Measurements from ENCODE around the gene PAPSS2. TPM values are rescaled to one million over a fixed set of nuclear protein-coding genes. Genes with fewer than 3 reads are reported as not detected.
"Not testable (repeated sequence)": the region's sequence is repeated elsewhere in the genome, so short reads cannot be mapped to it uniquely, and the experiment has no call there.

The PAPSS2 gene
- total and polyA plus RNA-seq, 5 donors from 2014 or later, result 0.07 to 0.14 (median 0.08) TPM; not detected in 2

GRCh38 chr10:87619705-87620104 lies 40.0 kb upstream of the PAPSS2 start:
- Mint-ChIP-seq H3K4me3 (no peak overlapping the region), H3K27me3 (peaks cover 27% of the 10 kb centered on the region), H3K36me3 (no peaks in the 10 kb centered on the region), H3K9me3 (peaks cover 0 to 3% (median 0%) of the 10 kb centered on the region in 7 donors), H3K4me1 (no peaks in the 10 kb centered on the region), H3K27ac (no peak overlapping the region)
- no peak for DNase-seq
- H3K4me3 ChIP-seq (ENCODE audit: low read depth, low read length), result no peak overlapping the region
- no peaks in the 10 kb centered on the region for H3K36me3 ChIP-seq (ENCODE audit: control insufficient read depth, insufficient read depth, low read length)
- peaks cover 6% of the 10 kb centered on the region for H3K27me3 ChIP-seq (ENCODE audit: control insufficient read depth, insufficient read depth, low read length)
- no peaks in the 10 kb centered on the region for H3K9me3 ChIP-seq (ENCODE audit: control insufficient read depth in 2 of 2, low read length in 2 of 2)
- H3K27ac ChIP-seq (ENCODE audit: insufficient read depth, low read length, poor library complexity, severe bottlenecking), result no peak overlapping the region
- H3K4me1 ChIP-seq (ENCODE audit: control insufficient read depth, insufficient read depth, low read length, poor library complexity, severe bottlenecking), result no peaks in the 10 kb centered on the region
- no peak for ATAC-seq (ENCODE audit: low read depth in 2 of 2)

- H3K27ac Mint-ChIP-seq; DNase-seq; H3K27ac ChIP-seq (ENCODE audit: insufficient read depth, low read length, poor library complexity, severe bottlenecking); H3K4me1 Mint-ChIP-seq; H3K36me3 ChIP-seq (ENCODE audit: control insufficient read depth, insufficient read depth, low read length); H3K4me3 Mint-ChIP-seq; H3K4me3 ChIP-seq (ENCODE audit: low read depth, low read length); H3K9me3 Mint-ChIP-seq; H3K36me3 Mint-ChIP-seq; ATAC-seq (ENCODE audit: low read depth in 2 of 2); H3K9me3 ChIP-seq (ENCODE audit: control insufficient read depth in 2 of 2, low read length in 2 of 2); H3K4me1 ChIP-seq (ENCODE audit: control insufficient read depth, insufficient read depth, low read length, poor library complexity, severe bottlenecking); H3K27me3 ChIP-seq (ENCODE audit: control insufficient read depth, insufficient read depth, low read length): not testable (repeated sequence)
- peaks cover 27% of the 10 kb centered on the region for H3K27me3 Mint-ChIP-seq
These were observed 38.2 kb upstream of the PAPSS2 start for GRCh38 chr10:87621440-87621839.

GRCh38 chr10:87622314-87623004 lies 37.2 kb upstream of the PAPSS2 start:
- DNase-seq, result no peak
- no peaks in the 10 kb centered on the region for H3K4me1 ChIP-seq (ENCODE audit: control insufficient read depth, insufficient read depth, low read length, poor library complexity, severe bottlenecking)
- Mint-ChIP-seq H3K27me3 (peaks cover 22% of the 10 kb centered on the region), H3K4me1 (no peaks in the 10 kb centered on the region), H3K36me3 (no peaks in the 10 kb centered on the region), H3K4me3 (no peak overlapping the region), H3K9me3 (peaks cover 0 to 3% (median 0%) of the 10 kb centered on the region in 7 donors), H3K27ac (no peak overlapping the region)
- ATAC-seq (ENCODE audit: low read depth in 2 of 2), result no peak
- no peak overlapping the region for H3K27ac ChIP-seq (ENCODE audit: insufficient read depth, low read length, poor library complexity, severe bottlenecking)
- no peaks in the 10 kb centered on the region for H3K36me3 ChIP-seq (ENCODE audit: control insufficient read depth, insufficient read depth, low read length)
- no peak overlapping the region for H3K4me3 ChIP-seq (ENCODE audit: low read depth, low read length)
- no peaks in the 10 kb centered on the region for H3K9me3 ChIP-seq (ENCODE audit: control insufficient read depth in 2 of 2, low read length in 2 of 2)
- peaks cover 8% of the 10 kb centered on the region for H3K27me3 ChIP-seq (ENCODE audit: control insufficient read depth, insufficient read depth, low read length)

DNA sequence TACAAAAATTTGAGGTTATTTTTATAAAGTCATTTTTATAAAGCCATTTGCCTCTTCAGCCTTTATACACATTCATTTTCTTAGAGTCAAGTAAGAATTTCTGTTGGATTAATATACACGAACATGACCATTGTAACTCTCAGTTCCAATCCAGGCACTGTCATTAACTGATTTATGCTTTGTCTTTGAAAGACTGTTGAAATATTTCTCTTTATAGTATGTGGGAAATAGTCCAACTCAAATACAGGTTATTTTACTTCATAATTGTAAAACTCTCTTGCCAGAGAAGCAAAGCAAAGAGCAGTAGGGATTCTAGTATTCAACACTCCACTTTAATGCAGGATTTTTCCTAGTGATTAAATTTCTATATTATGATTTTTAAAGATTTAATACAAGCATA lies 36.5 kb upstream of the PAPSS2 start:
- DNase-seq (no peak), ATAC-seq (ENCODE audit: low read depth in 2 of 2) (no peak)
- no peaks in the 10 kb centered on the region for H3K36me3 ChIP-seq (ENCODE audit: control insufficient read depth, insufficient read depth, low read length)
- no peak overlapping the region for H3K27ac ChIP-seq (ENCODE audit: insufficient read depth, low read length, poor library complexity, severe bottlenecking)
- peaks cover 8% of the 10 kb centered on the region for H3K27me3 ChIP-seq (ENCODE audit: control insufficient read depth, insufficient read depth, low read length)
- no peak overlapping the region for H3K4me3 ChIP-seq (ENCODE audit: low read depth, low read length)
- Mint-ChIP-seq H3K4me1 (no peaks in the 10 kb centered on the region), H3K36me3 (no peaks in the 10 kb centered on the region), H3K27ac (no peak overlapping the region), H3K4me3 (no peak overlapping the region), H3K27me3 (peaks cover 20% of the 10 kb centered on the region), H3K9me3 (peaks cover 0 to 3% (median 0%) of the 10 kb centered on the region in 7 donors)
- H3K9me3 ChIP-seq (ENCODE audit: control insufficient read depth in 2 of 2, low read length in 2 of 2), result no peaks in the 10 kb centered on the region
- no peaks in the 10 kb centered on the region for H3K4me1 ChIP-seq (ENCODE audit: control insufficient read depth, insufficient read depth, low read length, poor library complexity, severe bottlenecking)

GRCh38 chr10:87625661-87626060 lies 34.0 kb upstream of the PAPSS2 start:
- H3K4me3 Mint-ChIP-seq, result no peak overlapping the region
- no peak for ATAC-seq (ENCODE audit: low read depth in 2 of 2)
- H3K4me3 ChIP-seq (ENCODE audit: low read depth, low read length), result no peak overlapping the region
- no peaks in the 10 kb centered on the region for H3K36me3 ChIP-seq (ENCODE audit: control insufficient read depth, insufficient read depth, low read length)
- H3K9me3 Mint-ChIP-seq, result peaks cover 0 to 3% (median 0%) of the 10 kb centered on the region in 7 donors
- H3K36me3 Mint-ChIP-seq, result no peaks in the 10 kb centered on the region
- no peaks in the 10 kb centered on the region for H3K9me3 ChIP-seq (ENCODE audit: control insufficient read depth in 2 of 2, low read length in 2 of 2)
- no peak overlapping the region for H3K27ac ChIP-seq (ENCODE audit: insufficient read depth, low read length, poor library complexity, severe bottlenecking)
- H3K4me1 ChIP-seq (ENCODE audit: control insufficient read depth, insufficient read depth, low read length, poor library complexity, severe bottlenecking), result no peaks in the 10 kb centered on the region
- peaks cover 5% of the 10 kb centered on the region for H3K27me3 ChIP-seq (ENCODE audit: control insufficient read depth, insufficient read depth, low read length)
- no peak for DNase-seq
- H3K27me3 Mint-ChIP-seq, result peaks cover 13% of the 10 kb centered on the region
- H3K27ac Mint-ChIP-seq, result no peak overlapping the region
- no peaks in the 10 kb centered on the region for H3K4me1 Mint-ChIP-seq

- peaks cover 5% of the 10 kb centered on the region for H3K27me3 ChIP-seq (ENCODE audit: control insufficient read depth, insufficient read depth, low read length)
- Mint-ChIP-seq H3K36me3 (no peaks in the 10 kb centered on the region), H3K9me3 (no peaks in the 10 kb centered on the region), H3K27ac (no peak overlapping the region), H3K4me3 (no peak overlapping the region), H3K4me1 (no peaks in the 10 kb centered on the region), H3K27me3 (peaks cover 13% of the 10 kb centered on the region)
- H3K27ac ChIP-seq (ENCODE audit: insufficient read depth, low read length, poor library complexity, severe bottlenecking), result no peak overlapping the region
- DNase-seq (no peak), ATAC-seq (ENCODE audit: low read depth in 2 of 2) (no peak)
- H3K9me3 ChIP-seq (ENCODE audit: control insufficient read depth in 2 of 2, low read length in 2 of 2), result no peaks in the 10 kb centered on the region
- H3K4me3 ChIP-seq (ENCODE audit: low read depth, low read length), result no peak overlapping the region
- no peaks in the 10 kb centered on the region for H3K4me1 ChIP-seq (ENCODE audit: control insufficient read depth, insufficient read depth, low read length, poor library complexity, severe bottlenecking)
- no peaks in the 10 kb centered on the region for H3K36me3 ChIP-seq (ENCODE audit: control insufficient read depth, insufficient read depth, low read length)
These were observed 33.2 kb upstream of the PAPSS2 start for GRCh38 chr10:87626422-87626892.

GRCh38 chr10:87630171-87630570 lies 29.5 kb upstream of the PAPSS2 start:
- ATAC-seq (ENCODE audit: low read depth in 2 of 2) (no peak), DNase-seq (no peak)
- no peaks in the 10 kb centered on the region for H3K27me3 Mint-ChIP-seq
- no peaks in the 10 kb centered on the region for H3K36me3 ChIP-seq (ENCODE audit: control insufficient read depth, insufficient read depth, low read length)
- no peak overlapping the region for H3K4me3 ChIP-seq (ENCODE audit: low read depth, low read length)
- peaks cover 0 to 4% (median 0%) of the 10 kb centered on the region in 7 donors for H3K9me3 Mint-ChIP-seq
- H3K9me3 ChIP-seq (ENCODE audit: control insufficient read depth in 2 of 2, low read length in 2 of 2), result no peaks in the 10 kb centered on the region
- no peak overlapping the region for H3K27ac Mint-ChIP-seq
- H3K4me1 Mint-ChIP-seq, result no peaks in the 10 kb centered on the region
- H3K4me1 ChIP-seq (ENCODE audit: control insufficient read depth, insufficient read depth, low read length, poor library complexity, severe bottlenecking), result no peaks in the 10 kb centered on the region
- H3K36me3 Mint-ChIP-seq, result no peaks in the 10 kb centered on the region
- no peak overlapping the region for H3K4me3 Mint-ChIP-seq
- H3K27me3 ChIP-seq (ENCODE audit: control insufficient read depth, insufficient read depth, low read length), result peaks cover 4% of the 10 kb centered on the region
- no peak overlapping the region for H3K27ac ChIP-seq (ENCODE audit: insufficient read depth, low read length, poor library complexity, severe bottlenecking)

DNA sequence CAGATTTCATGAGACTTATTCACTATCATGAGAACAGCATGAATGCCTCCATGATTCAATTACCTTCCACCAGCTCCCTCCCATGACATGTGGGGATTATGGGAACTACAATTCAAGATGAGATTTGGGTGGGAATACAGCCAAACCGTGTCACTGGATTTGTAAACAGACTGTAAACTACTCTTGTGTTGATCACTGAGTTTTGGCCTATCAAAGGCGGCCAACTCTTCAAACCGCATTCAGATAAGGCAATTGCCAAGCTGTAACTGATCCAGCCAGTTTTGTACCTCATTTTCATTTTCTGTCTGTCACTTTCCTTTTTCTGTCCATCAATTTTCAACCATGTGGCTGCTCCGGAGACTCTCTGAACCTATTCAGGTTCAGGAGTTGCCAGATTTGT lies 27.2 kb upstream of the PAPSS2 start:
- ATAC-seq (ENCODE audit: low read depth in 2 of 2) (no peak), DNase-seq (no peak)
- Mint-ChIP-seq H3K4me1 (peaks cover 0 to 7% (median 2%) of the 10 kb centered on the region in 4 donors), H3K9me3 (peaks cover 0 to 4% (median 0%) of the 10 kb centered on the region in 7 donors), H3K4me3 (no peak overlapping the region), H3K27ac (no peak overlapping the region), H3K27me3 (no peaks in the 10 kb centered on the region), H3K36me3 (no peaks in the 10 kb centered on the region)
- Histone ChIP-seq H3K4me3 (ENCODE audit: low read depth, low read length) (no peak overlapping the region), H3K27me3 (ENCODE audit: control insufficient read depth, insufficient read depth, low read length) (peaks cover 2% of the 10 kb centered on the region), H3K9me3 (ENCODE audit: control insufficient read depth in 2 of 2, low read length in 2 of 2) (no peaks in the 10 kb centered on the region), H3K36me3 (ENCODE audit: control insufficient read depth, insufficient read depth, low read length) (no peaks in the 10 kb centered on the region), H3K4me1 (ENCODE audit: control insufficient read depth, insufficient read depth, low read length, poor library complexity, severe bottlenecking) (no peaks in the 10 kb centered on the region), H3K27ac (ENCODE audit: insufficient read depth, low read length, poor library complexity, severe bottlenecking) (no peak overlapping the region)

Data from CD4-positive, CD25-positive, alpha-beta regulatory T cell (primary cell).